Lower lobe of right lung (tissue), 2 donors: Measurements from ENCODE around the gene ATRN. TPM values are rescaled to one million over a fixed set of nuclear protein-coding genes. Genes with fewer than 3 reads are reported as not detected.

Source experiments
- ATAC-seq, 2 donors: fragments of 200-7000 bp; cut with Tn5 transposase; one replicate each; pipeline ENCODE4 v1.9.1; 2020 to 2022; ENCODE audit warnings: mild to moderate bottlenecking in 2 of 2, moderate library complexity in 2 of 2
- DNase-seq: peaks from one replicate; pipeline ENCODE4 v3.0.0-alpha.2; 2020
- H3K27ac ChIP-seq: fragments of 200-600 bp; one replicate; pipeline ENCODE4 v1.8.0; 2022
- H3K27me3 ChIP-seq: fragments of 200-600 bp; one replicate; pipeline ENCODE4 v1.8.0; 2022; ENCODE audit warnings: low read depth
- H3K36me3 ChIP-seq: fragments of 200-600 bp; one replicate; pipeline ENCODE4 v1.8.0; 2022; ENCODE audit warnings: mild to moderate bottlenecking
- H3K4me1 ChIP-seq: fragments of 200-600 bp; one replicate; pipeline ENCODE4 v1.8.0; 2022
- H3K4me3 ChIP-seq: fragments of 200-600 bp; one replicate; pipeline ENCODE4 v1.8.0; 2022; ENCODE audit warnings: mild to moderate bottlenecking
- H3K9me3 ChIP-seq: fragments of 200-600 bp; one replicate; pipeline ENCODE4 v1.8.0; 2022
- intact Hi-C: fragments of 100-400 bp; cut with DNase I; formaldehyde crosslinking; loops from one replicate; pipeline ENCODE4 v1.11.0; 2022
- total RNA-seq: library from RNA; stranded (reverse); fragmentation: NEBNext Ultra II Directional; extraction: Animal tissue kit (Norgen Biotek cat#: 25700); gene quantifications from one replicate; pipeline ENCODE4 v1.2.1, GENCODE V29; 2021
- TF ChIP-seq, protein P1 (sequence below): fragments of 200-600 bp; IDR thresholded peaks from one replicate; pipeline ENCODE4 v1.8.0; 2022; ENCODE audit warnings: antibody characterized with exemption, mild to moderate bottlenecking
- donor health status: DM: no; HTN: yes; CAD: no; lungs with severe emphysema.

ATRN gene
- total RNA-seq, 1 donor from 2014 or later = 29.2 TPM

DNA sequence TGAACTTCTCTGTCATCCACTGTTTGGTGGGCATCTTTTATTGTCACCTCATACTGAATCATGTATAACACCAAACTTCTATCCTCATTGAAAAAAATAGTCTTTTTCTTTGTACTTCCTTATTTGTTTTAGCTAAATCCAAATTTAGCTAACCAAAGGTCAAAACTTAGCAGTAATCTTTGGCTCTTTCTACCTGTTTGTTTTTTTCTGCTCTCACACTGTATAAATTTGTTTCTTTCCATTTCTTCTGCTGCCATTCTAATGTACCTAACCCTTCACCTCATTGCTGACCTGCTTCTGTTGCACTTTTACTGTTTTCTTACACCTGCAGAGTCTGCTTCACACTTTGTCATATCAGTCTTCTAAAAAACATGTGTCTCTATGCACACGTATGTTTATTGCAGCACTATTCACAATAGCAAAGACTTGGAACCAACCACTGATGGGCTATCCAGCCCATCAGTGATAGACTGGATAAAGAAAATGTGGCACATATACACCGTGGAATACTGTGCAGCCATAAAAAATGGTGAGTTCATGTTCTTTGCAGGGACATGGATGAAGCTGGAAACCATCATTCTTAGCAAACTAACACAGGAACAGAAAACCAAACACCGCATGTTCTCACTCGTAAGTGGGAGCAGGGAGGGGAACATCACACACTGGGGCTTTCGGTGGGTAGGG lies 7.2 kb downstream of the ATRN start:
- intact Hi-C loops = no loop called here
- DNase-seq (no peak), ATAC-seq (no peak)
- Histone ChIP-seq H3K4me3 (no peak overlapping the region), H3K9me3 (no peaks in the 10 kb centered on the region), H3K27me3 (no peaks in the 10 kb centered on the region), H3K27ac (no peak overlapping the region), H3K4me1 (peaks cover 12% of the 10 kb centered on the region), H3K36me3 (no peaks in the 10 kb centered on the region)
- TF ChIP-seq, protein P1, sequence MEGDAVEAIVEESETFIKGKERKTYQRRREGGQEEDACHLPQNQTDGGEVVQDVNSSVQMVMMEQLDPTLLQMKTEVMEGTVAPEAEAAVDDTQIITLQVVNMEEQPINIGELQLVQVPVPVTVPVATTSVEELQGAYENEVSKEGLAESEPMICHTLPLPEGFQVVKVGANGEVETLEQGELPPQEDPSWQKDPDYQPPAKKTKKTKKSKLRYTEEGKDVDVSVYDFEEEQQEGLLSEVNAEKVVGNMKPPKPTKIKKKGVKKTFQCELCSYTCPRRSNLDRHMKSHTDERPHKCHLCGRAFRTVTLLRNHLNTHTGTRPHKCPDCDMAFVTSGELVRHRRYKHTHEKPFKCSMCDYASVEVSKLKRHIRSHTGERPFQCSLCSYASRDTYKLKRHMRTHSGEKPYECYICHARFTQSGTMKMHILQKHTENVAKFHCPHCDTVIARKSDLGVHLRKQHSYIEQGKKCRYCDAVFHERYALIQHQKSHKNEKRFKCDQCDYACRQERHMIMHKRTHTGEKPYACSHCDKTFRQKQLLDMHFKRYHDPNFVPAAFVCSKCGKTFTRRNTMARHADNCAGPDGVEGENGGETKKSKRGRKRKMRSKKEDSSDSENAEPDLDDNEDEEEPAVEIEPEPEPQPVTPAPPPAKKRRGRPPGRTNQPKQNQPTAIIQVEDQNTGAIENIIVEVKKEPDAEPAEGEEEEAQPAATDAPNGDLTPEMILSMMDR = no peak

DNA sequence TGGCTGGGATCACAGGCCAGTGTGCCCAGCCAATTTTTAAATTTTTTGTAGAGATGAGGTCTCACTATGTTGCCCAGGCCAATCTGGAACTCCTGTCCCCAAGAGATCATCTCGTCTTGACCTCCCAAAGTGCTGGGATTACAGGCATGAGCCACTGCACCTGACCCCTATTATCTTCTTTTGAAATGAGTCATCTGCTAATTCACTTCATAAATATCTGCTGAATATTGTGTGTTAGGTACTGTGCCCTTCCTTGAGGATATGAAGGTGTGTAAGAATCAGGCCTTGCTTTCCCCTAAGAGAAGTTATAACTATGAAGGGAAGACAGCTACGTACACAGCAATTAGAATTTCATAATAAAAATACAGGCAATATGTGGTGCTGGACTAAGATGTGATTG lies 8.2 kb downstream of the ATRN start:
- H3K27ac ChIP-seq = no peak overlapping the region
- H3K4me3 ChIP-seq = no peak overlapping the region
- ATAC-seq (no peak), DNase-seq (no peak)
- TF ChIP-seq, protein P1 = no peak
- H3K4me1 ChIP-seq = peaks cover 7% of the 10 kb centered on the region
- intact Hi-C loops = no loop called here
- H3K36me3 ChIP-seq = no peaks in the 10 kb centered on the region
- no peaks in the 10 kb centered on the region for H3K27me3 ChIP-seq
- H3K9me3 ChIP-seq = no peaks in the 10 kb centered on the region

DNA sequence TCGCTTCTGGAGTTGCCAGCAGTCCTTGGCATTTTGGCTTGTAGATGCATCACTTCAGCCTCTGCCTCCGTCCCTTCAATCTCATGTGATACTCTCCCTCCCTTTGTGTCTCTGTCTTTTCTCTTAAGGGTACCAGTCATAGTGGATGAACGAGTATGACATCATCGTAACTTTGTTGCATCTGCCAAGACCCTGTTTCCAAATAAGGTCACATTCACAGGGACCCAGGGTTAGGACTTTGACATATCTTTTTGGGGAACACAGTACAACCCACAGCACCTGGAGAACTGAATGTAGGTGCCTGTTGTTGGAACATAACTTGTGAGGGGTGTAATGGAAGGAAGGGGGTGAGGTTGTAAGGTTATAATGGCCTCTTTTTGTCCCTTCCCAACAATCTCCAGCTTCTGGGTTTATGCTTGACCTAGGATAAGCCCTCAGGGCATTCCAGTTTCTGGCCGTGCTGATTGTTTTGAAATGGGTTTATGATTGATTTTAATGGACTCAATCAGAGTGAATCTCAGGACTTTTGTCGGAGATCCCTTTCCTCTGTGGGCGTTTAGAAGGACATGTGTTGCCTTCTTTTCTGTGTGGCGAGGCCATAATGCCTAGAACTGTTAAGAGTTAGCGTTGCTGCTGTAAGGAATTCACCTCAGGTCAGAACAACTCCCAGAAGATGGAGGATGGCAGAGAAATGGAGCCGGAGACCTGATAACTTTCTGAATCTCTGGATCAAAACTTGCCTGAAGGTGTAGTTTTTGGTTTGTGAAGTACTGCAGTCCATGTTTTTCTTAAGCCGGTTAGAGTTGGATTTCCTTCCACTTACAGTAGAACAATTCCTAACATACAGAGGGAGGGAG lies 9.2 kb downstream of the ATRN start:
- H3K9me3 ChIP-seq = no peaks in the 10 kb centered on the region
- H3K4me1 ChIP-seq = peaks cover 10% of the 10 kb centered on the region
- DNase-seq (no peak), ATAC-seq (no peak)
- no peak overlapping the region for H3K27ac ChIP-seq
- no peaks in the 10 kb centered on the region for H3K27me3 ChIP-seq
- H3K4me3 ChIP-seq = no peak overlapping the region
- TF ChIP-seq, protein P1 = no peak
- H3K36me3 ChIP-seq = no peaks in the 10 kb centered on the region
- intact Hi-C loops = no loop called here

DNA sequence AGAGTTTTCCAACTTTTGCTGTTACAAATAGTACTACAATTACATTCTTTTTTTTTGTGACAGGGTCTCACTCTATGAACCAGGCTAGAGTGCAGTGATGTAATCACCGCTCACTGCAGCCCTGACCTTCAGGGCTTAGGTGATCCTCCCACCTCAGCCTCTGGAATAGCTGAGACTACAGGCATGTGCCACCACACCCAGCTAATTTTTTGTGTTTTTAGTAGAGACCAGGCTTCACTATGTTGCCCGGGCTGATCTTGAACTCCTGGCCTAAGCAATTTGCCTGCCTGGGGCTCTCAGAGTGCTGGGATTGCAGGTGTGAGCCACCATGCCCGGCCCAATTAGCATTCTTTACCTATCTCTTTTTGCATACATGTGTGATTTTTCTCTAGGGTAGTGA lies 12.5 kb downstream of the ATRN start:
- ATAC-seq = no peak
- Histone ChIP-seq H3K4me3 (no peak overlapping the region), H3K27ac (no peak overlapping the region), H3K9me3 (peaks cover 12% of the 10 kb centered on the region), H3K4me1 (peaks cover 10% of the 10 kb centered on the region), H3K27me3 (no peaks in the 10 kb centered on the region), H3K36me3 (no peaks in the 10 kb centered on the region)
- DNase-seq = no peak
- intact Hi-C loops = no loop called here
- TF ChIP-seq, protein P1 = no peak

DNA sequence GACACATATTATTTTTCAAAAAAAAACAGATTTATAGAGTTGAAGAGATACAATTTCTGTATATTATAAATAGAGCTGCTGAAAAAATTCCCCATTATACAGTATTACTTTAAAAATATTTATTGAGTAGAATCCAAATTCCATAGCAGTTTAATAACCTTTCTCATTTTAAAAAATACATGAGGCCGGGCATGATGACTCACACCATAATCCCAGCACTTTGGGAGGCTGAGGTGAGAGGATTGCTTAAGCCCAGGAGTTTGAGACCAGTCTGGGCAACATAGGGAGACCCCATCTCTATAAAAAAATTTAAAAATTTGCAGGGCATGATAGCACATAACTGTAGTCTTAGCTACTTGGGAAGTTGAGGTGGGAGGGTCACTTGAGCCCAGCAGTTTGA lies 13.0 kb downstream of the ATRN start:
- no peak overlapping the region for H3K4me3 ChIP-seq
- ATAC-seq (no peak), DNase-seq (no peak)
- H3K27ac ChIP-seq = no peak overlapping the region
- no peaks in the 10 kb centered on the region for H3K27me3 ChIP-seq
- intact Hi-C loops = no loop called here
- peaks cover 10% of the 10 kb centered on the region for H3K4me1 ChIP-seq
- H3K36me3 ChIP-seq = no peaks in the 10 kb centered on the region
- peaks cover 12% of the 10 kb centered on the region for H3K9me3 ChIP-seq
- TF ChIP-seq, protein P1 = no peak
